ENCODE data around the gene AVEN. TPM values are rescaled to one million over a fixed set of nuclear protein-coding genes. Genes with fewer than 3 reads are reported as not detected.

AVEN gene
- total and polyA plus RNA-seq, 4 donors, result 18.1 to 58.7 (median 27.0) TPM

DNA sequence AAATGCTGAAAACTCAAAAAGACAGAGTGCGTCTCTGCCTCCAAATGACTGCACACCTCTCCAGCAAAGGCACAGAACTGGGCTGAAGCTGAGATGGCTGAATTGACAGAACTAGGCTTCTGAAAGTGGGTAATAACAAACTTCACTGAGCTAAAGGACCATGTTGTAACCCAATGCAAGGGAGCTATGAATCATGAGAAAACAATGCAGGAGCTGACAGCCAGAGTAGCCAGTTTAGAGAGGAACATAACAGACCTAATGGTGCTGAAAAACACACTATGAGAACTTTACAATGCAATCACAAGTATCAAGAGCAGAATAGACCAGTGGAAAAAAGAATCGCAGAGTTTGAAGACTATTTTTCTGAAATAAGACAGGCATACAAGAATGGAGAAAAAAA lies 10.1 kb upstream of the AVEN start:
- Histone ChIP-seq H3K4me3 (ENCODE audit: low read length in 2 of 2) (no peak overlapping the region), H3K36me3 (ENCODE audit: control insufficient read depth in 1 of 2, insufficient read depth in 2 of 2, low read length in 1 of 2) (no peaks in the 10 kb centered on the region), H3K4me1 (ENCODE audit: control insufficient read depth in 1 of 2, insufficient read depth in 2 of 2, low read length in 2 of 2) (no peaks in the 10 kb centered on the region), H3K27me3 (ENCODE audit: control insufficient read depth in 1 of 2, insufficient read depth in 2 of 2, low read length in 1 of 2) (no peaks in the 10 kb centered on the region), H3K27ac (ENCODE audit: low read depth in 1 of 2, low read length in 2 of 2) (no peak overlapping the region), H3K9me3 (ENCODE audit: control insufficient read depth, low read length) (no peaks in the 10 kb centered on the region)
- ATAC-seq (ENCODE audit: low FRiP score), result no peak
- WGBS, 2 donors, result 89 to 97% methylated on average over 2 of the region's 2 CpGs
- DNase-seq, result no peak
- intact Hi-C loops (cut with DNase I), result no loop called here

DNA sequence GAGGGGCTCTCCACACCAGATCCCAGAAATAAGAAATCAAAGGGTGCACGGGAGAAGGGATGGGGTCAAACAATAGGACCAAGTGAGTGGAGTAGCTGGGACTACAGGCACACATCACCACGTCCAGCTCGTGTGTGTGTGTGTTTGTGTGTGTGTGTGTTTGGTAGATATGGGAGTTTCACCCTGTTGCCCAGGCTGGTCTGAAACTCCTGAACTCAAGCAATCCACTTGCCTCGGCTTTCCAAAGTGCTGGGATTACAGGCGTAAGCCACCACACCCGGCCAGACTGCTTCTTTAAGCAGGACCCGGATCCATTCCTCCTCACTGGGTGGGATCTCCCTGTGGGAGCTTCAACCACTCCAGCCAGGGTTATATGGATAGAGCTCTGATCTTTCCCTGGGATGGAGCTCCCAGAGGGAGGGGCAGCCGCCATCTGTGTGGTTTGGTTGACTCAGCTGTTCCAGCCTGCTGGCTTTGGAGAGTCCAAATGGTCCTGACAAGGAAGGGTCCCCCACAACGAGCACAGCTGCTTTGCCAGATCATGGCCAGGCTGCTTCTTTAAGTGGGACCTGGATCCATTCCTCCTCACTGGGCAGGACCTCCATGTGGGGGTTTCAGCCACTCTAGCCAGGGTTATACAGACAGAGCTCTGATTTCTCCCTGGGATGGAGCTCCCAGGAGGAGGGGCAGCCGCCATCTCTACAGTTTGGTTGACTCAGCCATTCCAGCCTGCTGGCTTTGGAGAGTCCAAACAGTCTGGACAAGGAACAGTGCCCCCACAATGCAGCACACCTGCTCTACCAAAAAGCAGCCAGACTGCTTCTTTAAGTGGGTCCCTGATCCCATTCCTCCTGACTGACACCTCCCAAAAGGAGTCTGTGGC lies 9.1 kb upstream of the AVEN start:
- DNase-seq (no peak), ATAC-seq (ENCODE audit: low FRiP score) (no peak)
- no peaks in the 10 kb centered on the region for H3K4me1 ChIP-seq (ENCODE audit: control insufficient read depth in 1 of 2, insufficient read depth in 2 of 2, low read length in 2 of 2)
- WGBS, 2 donors, result 78 to 83% methylated on average over 10 of the region's 10 CpGs
- H3K4me3 ChIP-seq (ENCODE audit: low read length in 2 of 2), result no peak overlapping the region
- H3K36me3 ChIP-seq (ENCODE audit: control insufficient read depth in 1 of 2, insufficient read depth in 2 of 2, low read length in 1 of 2), result no peaks in the 10 kb centered on the region
- intact Hi-C loops (cut with DNase I), result no loop called here
- H3K9me3 ChIP-seq (ENCODE audit: control insufficient read depth, low read length), result no peaks in the 10 kb centered on the region
- no peaks in the 10 kb centered on the region for H3K27me3 ChIP-seq (ENCODE audit: control insufficient read depth in 1 of 2, insufficient read depth in 2 of 2, low read length in 1 of 2)
- no peak overlapping the region for H3K27ac ChIP-seq (ENCODE audit: low read depth in 1 of 2, low read length in 2 of 2)

DNA sequence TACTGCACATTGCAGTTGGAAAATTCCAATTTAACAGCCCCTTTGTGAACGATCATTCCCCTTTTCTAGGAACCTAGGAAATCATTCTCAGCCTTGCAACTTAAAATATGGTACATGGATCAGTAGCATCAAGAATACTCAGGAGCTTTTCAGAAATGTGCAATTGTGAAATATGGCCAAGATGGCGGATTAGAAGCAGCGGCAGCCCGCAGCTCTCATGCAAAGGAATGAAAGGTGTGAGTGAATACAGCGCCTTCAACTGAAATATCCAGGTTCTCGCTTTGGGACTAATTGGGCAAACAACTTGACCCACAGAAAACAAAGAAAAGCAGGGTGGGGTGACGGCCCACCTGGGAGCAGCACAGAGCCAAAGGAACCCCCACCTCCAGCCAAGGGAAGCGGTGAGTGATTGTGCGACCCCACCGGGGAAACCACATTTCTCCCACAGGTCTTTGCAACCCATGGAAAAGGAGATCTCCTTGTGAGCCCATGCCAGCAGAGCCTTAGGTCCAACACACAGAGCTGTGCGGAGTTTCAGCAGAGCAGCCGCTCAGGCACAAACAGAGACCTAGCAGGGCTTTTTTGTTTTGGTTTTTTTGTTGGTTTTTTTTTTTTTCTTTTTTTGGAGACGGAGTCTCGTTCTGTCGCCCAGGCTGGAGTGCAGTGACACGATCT lies 7.6 kb upstream of the AVEN start:
- intact Hi-C loops (cut with DNase I), result no loop called here
- no peaks in the 10 kb centered on the region for H3K4me1 ChIP-seq (ENCODE audit: control insufficient read depth in 1 of 2, insufficient read depth in 2 of 2, low read length in 2 of 2)
- ATAC-seq (ENCODE audit: low FRiP score), result no peak
- H3K36me3 ChIP-seq (ENCODE audit: control insufficient read depth in 1 of 2, insufficient read depth in 2 of 2, low read length in 1 of 2), result no peaks in the 10 kb centered on the region
- no peak overlapping the region for H3K4me3 ChIP-seq (ENCODE audit: low read length in 2 of 2)
- no peaks in the 10 kb centered on the region for H3K27me3 ChIP-seq (ENCODE audit: control insufficient read depth in 1 of 2, insufficient read depth in 2 of 2, low read length in 1 of 2)
- no peak overlapping the region for H3K27ac ChIP-seq (ENCODE audit: low read depth in 1 of 2, low read length in 2 of 2)
- 93 to 96% methylated on average over 16 of the region's 16 CpGs for WGBS, 2 donors
- no peak for DNase-seq
- H3K9me3 ChIP-seq (ENCODE audit: control insufficient read depth, low read length), result no peaks in the 10 kb centered on the region

DNA sequence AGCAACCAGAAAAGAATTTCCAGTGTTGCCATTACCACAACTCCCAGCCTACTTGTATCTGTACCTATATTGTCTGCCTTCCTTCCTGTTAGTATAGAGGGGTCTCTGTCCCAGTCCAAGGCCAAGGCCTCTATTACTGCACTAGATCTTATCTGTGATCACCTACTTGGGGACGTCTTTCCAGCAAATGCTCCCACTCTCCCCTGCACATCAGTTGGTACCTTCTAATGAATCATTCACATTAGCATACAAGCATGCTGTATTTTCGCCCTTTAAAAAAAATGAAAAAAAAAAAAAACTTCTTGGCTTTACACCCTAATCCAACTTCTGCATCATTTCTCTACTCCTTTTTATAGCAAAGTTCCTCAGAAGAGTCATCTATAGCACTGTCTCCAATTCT lies 4.8 kb upstream of the AVEN start:
- no peaks in the 10 kb centered on the region for H3K36me3 ChIP-seq (ENCODE audit: control insufficient read depth in 1 of 2, insufficient read depth in 2 of 2, low read length in 1 of 2)
- intact Hi-C loops (cut with DNase I), result no loop called here
- no peak overlapping the region for H3K27ac ChIP-seq (ENCODE audit: low read depth in 1 of 2, low read length in 2 of 2)
- no peaks in the 10 kb centered on the region for H3K9me3 ChIP-seq (ENCODE audit: control insufficient read depth, low read length)
- DNase-seq (no peak), ATAC-seq (ENCODE audit: low FRiP score) (no peak)
- H3K27me3 ChIP-seq (ENCODE audit: control insufficient read depth in 1 of 2, insufficient read depth in 2 of 2, low read length in 1 of 2), result no peaks in the 10 kb centered on the region
- H3K4me3 ChIP-seq (ENCODE audit: low read length in 2 of 2), result no peak overlapping the region
- 83 to 88% methylated on average over 2 of the region's 2 CpGs for WGBS, 2 donors
- H3K4me1 ChIP-seq (ENCODE audit: control insufficient read depth in 1 of 2, insufficient read depth in 2 of 2, low read length in 2 of 2), result peaks cover 1 to 4% of the 10 kb centered on the region in 2 donors

DNA sequence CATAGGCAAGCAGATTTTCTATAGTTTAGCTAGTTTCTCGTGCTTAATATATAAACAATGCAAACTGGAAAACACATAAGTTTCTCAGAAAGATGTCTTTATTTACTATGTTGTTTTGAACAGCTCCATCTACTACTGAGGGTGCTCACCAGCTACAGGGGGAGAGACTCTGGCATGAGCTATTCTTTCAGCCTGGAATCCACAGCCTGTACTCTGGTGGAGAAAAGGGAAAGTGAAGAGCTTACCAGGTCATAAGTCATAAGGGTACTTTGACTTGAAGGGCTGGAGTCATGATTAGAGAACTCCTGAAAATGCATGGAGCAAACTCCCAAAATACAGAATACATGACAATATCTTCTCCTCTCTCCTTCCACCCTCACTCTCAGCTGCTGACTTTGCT lies 4.4 kb upstream of the AVEN start:
- Histone ChIP-seq H3K27me3 (ENCODE audit: control insufficient read depth in 1 of 2, insufficient read depth in 2 of 2, low read length in 1 of 2) (no peaks in the 10 kb centered on the region), H3K4me1 (ENCODE audit: control insufficient read depth in 1 of 2, insufficient read depth in 2 of 2, low read length in 2 of 2) (peaks cover 1 to 4% of the 10 kb centered on the region in 2 donors), H3K27ac (ENCODE audit: low read depth in 1 of 2, low read length in 2 of 2) (no peak overlapping the region), H3K4me3 (ENCODE audit: low read length in 2 of 2) (no peak overlapping the region), H3K36me3 (ENCODE audit: control insufficient read depth in 1 of 2, insufficient read depth in 2 of 2, low read length in 1 of 2) (no peaks in the 10 kb centered on the region), H3K9me3 (ENCODE audit: control insufficient read depth, low read length) (no peaks in the 10 kb centered on the region)
- intact Hi-C loops (cut with DNase I), result no loop called here
- 88 to 90% methylated on average over 1 of the region's 1 CpG for WGBS, 2 donors
- ATAC-seq (ENCODE audit: low FRiP score), result no peak
- DNase-seq, result no peak

DNA sequence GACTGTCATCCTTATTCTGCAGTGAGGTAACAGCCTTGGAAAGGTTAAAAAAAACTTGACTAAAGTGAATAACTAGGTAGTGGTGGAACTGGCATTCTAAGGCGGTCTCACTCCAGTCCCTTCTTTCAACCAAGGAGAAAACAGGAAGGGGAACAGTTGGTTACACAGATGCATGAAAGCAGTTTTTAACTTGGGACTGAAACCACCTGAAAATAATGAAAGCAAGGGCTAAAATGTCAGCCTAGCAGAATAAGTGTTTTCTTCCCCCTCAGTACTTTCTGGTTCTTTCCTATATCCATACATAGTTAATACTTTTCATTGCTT lies 748 bp upstream of the AVEN start:
- Histone ChIP-seq H3K9me3 (ENCODE audit: control insufficient read depth, low read length) (no peaks in the 10 kb centered on the region), H3K27me3 (ENCODE audit: control insufficient read depth in 1 of 2, insufficient read depth in 2 of 2, low read length in 1 of 2) (no peaks in the 10 kb centered on the region), H3K27ac (ENCODE audit: low read depth in 1 of 2, low read length in 2 of 2) (peak overlapping the region in 1 of 2 donors; percentile 98), H3K4me3 (ENCODE audit: low read length in 2 of 2) (peak overlapping the region in 1 of 2 donors; percentile 64), H3K36me3 (ENCODE audit: control insufficient read depth in 1 of 2, insufficient read depth in 2 of 2, low read length in 1 of 2) (no peaks in the 10 kb centered on the region), H3K4me1 (ENCODE audit: control insufficient read depth in 1 of 2, insufficient read depth in 2 of 2, low read length in 2 of 2) (peaks cover 3 to 4% of the 10 kb centered on the region in 2 donors)
- DNase-seq, result no peak
- intact Hi-C loops (cut with DNase I), result no loop called here
- no peak for ATAC-seq (ENCODE audit: low FRiP score)
- WGBS, 2 donors, result 36 to 59% methylated on average over 1 of the region's 1 CpG

DNA sequence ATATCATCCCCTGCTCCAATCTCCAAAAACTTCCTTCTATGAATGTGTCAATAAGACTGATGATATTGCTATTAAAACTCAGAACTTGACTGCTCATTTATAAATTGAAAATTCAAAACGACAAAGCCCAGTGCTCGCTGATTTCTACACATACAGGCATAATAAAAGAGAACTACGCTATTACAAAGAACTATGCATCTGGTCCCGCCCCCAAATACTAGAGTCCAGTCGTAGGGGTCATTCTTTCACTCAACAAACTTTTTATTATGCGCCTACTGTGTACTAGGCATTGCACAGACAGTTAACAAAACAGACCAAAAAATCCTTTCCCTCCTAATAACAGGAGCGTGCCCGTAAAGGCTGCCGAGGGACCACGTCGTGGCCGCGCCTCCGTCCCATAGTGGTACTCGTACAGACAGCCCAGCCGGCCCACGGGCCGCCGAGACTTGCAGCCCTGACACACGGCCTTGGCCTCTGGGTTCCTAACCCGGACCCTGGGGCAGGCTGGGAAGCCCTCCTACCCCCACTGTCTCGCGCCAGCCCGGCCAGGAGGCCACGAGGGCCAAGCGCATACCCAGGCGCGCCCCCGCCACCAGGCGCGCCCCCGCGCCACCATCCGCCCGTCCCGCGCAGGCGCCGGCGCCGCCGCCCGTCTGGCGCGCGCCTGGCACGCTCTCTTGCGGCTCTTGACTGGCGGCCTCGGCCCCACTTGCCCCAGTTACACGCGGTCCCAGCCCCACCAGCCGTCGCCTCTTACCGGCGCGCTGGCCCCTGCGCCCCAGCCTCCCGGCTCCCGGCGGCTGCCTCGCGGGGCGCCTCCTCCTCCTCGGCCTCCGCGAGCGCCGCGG lies 757 bp downstream of the AVEN start:
- ATAC-seq (ENCODE audit: low FRiP score), result peak; percentile 94
- Histone ChIP-seq H3K4me3 (ENCODE audit: low read length in 2 of 2) (peak overlapping the region; percentile 64 to 96), H3K9me3 (ENCODE audit: control insufficient read depth, low read length) (no peaks in the 10 kb centered on the region), H3K27ac (ENCODE audit: low read depth in 1 of 2, low read length in 2 of 2) (peak overlapping the region; percentile 94 to 98), H3K36me3 (ENCODE audit: control insufficient read depth in 1 of 2, insufficient read depth in 2 of 2, low read length in 1 of 2) (no peaks in the 10 kb centered on the region), H3K4me1 (ENCODE audit: control insufficient read depth in 1 of 2, insufficient read depth in 2 of 2, low read length in 2 of 2) (peaks cover 3 to 4% of the 10 kb centered on the region in 2 donors), H3K27me3 (ENCODE audit: control insufficient read depth in 1 of 2, insufficient read depth in 2 of 2, low read length in 1 of 2) (no peaks in the 10 kb centered on the region)
- WGBS, 2 donors, result 1% methylated on average over 32 to 69 of the region's 70 CpGs
- peak; percentile 86 to 93 for DNase-seq
- intact Hi-C loops (cut with DNase I), result no loop called here

DNA sequence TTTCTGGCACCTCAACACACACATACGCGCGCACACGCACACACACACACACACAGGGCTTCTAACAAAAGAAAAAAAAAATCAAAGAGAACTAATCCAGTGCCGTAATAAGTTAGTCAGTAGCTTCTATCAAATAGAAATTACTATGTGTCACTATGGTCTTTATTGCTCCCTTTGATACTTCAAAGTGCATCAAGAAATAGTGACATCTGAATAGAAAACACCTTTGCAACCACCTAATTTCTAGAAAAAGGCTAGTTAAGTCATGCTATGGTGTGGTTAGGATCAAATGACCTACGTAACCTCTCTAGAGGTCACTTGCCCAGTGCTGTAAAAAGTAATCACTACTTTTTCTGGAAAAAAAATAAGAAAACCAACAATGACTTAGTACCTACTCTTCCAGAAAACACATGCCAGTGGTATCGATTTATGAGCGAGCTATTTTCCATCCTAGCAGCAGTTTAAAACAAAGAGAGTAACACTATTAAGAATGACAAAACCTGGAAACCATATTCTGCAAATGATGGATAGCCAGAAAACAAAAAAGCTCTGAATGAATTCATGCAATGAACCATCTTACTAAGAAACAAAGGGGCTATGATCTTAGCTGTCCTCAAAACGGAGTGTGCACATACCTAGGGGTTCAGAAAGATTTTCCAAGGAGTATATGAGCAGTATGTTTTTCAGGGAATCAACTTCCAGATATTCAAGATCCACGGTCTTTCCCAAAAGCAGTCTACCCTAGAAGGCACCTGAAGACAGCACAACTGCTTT lies 6.8 kb downstream of the AVEN start:
- H3K4me3 ChIP-seq (ENCODE audit: low read length in 2 of 2), result no peak overlapping the region
- H3K27me3 ChIP-seq (ENCODE audit: control insufficient read depth in 1 of 2, insufficient read depth in 2 of 2, low read length in 1 of 2), result no peaks in the 10 kb centered on the region
- ATAC-seq (ENCODE audit: low FRiP score), result no peak
- DNase-seq, result no peak
- intact Hi-C loops (cut with DNase I), result no loop called here
- H3K9me3 ChIP-seq (ENCODE audit: control insufficient read depth, low read length), result no peaks in the 10 kb centered on the region
- H3K4me1 ChIP-seq (ENCODE audit: control insufficient read depth in 1 of 2, insufficient read depth in 2 of 2, low read length in 2 of 2), result peaks cover 0 to 2% of the 10 kb centered on the region in 2 donors
- 91 to 95% methylated on average over 10 of the region's 10 CpGs for WGBS, 2 donors
- no peaks in the 10 kb centered on the region for H3K36me3 ChIP-seq (ENCODE audit: control insufficient read depth in 1 of 2, insufficient read depth in 2 of 2, low read length in 1 of 2)
- no peak overlapping the region for H3K27ac ChIP-seq (ENCODE audit: low read depth in 1 of 2, low read length in 2 of 2)
